Bronchial epithelial cell (primary cell): ENCODE results near the gene RAPH1. TPM values are rescaled to one million over a fixed set of nuclear protein-coding genes. Genes with fewer than 3 reads are reported as not detected.

Experiments used
- DNase-seq: peaks from one replicate; pipeline ENCODE4 v3.0.0-alpha.2; 2010; ENCODE audit warnings: low read depth
- FAIRE-seq: peaks from 2 replicates; lab custom pipeline; 2011; peaks lifted over from hg19 to GRCh38; lab: Jason Lieb, UNC
- H3K27me3 ChIP-seq: 2 replicates; pipeline ENCODE4 v1.5.1; 2011; ENCODE audit warnings: low read length; ENCODE audit not compliant: control insufficient read depth, insufficient read depth
- H3K36me3 ChIP-seq: 2 replicates; pipeline ENCODE4 v1.5.1; 2011; ENCODE audit warnings: low read length; ENCODE audit not compliant: control insufficient read depth, insufficient read depth
- H3K4me3 ChIP-seq: 2 replicates; pipeline ENCODE4 v1.5.1; 2011; ENCODE audit warnings: mild to moderate bottlenecking, low read depth, low read length, control low read depth
- total RNA-seq: library from RNA; depleted of rRNA; stranded (reverse); fragments of >200 nt; gene quantifications from 2 replicates; pipeline ENCODE4 v1.2.1, GENCODE V29; 2014
- TF ChIP-seq, protein P1 (sequence below): IDR thresholded peaks from 2 replicates; pipeline ENCODE4 v1.5.1; 2011; ENCODE audit warnings: mild to moderate bottlenecking, moderate library complexity, low read length, control low read depth, inconsistent platforms; ENCODE audit not compliant: insufficient read depth, severe bottlenecking

The RAPH1 gene
- total RNA-seq, 1 donor from 2014 or later, result 15.3 TPM

DNA sequence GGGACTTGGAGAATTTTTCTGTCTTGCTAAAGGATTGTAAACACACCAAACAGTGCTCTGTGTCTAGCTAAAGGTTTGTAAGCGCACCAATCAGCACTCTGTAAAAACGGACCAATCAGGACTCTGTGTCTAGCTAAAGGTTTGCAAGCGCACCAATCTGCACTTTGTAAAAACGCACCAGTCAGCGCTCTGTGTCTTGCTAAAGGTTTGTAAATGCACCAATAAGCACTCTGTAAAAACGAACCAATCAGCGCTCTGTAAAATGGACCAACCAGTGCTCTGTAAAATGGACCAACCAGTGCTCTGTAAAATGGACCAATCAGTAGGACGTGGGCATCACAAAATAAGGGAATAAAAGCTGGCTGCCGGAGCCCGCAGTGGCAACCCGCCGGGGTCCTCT, 190.4 kb downstream of the RAPH1 start:
- DNase-seq (no peak), FAIRE-seq (no peak)
- TF ChIP-seq, protein P1, sequence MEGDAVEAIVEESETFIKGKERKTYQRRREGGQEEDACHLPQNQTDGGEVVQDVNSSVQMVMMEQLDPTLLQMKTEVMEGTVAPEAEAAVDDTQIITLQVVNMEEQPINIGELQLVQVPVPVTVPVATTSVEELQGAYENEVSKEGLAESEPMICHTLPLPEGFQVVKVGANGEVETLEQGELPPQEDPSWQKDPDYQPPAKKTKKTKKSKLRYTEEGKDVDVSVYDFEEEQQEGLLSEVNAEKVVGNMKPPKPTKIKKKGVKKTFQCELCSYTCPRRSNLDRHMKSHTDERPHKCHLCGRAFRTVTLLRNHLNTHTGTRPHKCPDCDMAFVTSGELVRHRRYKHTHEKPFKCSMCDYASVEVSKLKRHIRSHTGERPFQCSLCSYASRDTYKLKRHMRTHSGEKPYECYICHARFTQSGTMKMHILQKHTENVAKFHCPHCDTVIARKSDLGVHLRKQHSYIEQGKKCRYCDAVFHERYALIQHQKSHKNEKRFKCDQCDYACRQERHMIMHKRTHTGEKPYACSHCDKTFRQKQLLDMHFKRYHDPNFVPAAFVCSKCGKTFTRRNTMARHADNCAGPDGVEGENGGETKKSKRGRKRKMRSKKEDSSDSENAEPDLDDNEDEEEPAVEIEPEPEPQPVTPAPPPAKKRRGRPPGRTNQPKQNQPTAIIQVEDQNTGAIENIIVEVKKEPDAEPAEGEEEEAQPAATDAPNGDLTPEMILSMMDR, result no peak
- H3K4me3 ChIP-seq, result no peak overlapping the region
- H3K27me3 ChIP-seq, result no peaks in the 10 kb centered on the region
- H3K36me3 ChIP-seq, result no peaks in the 10 kb centered on the region

Other genes starting within 250 kb of the RAPH1 start
- 4.7 and 8.6 TPM in 2 replicates for gene ABI2, start 206.9 kb downstream of the RAPH1 start, total RNA-seq
- not detected in 2 replicates for gene CD28, start 171.3 kb upstream of the RAPH1 start, total RNA-seq